Middle frontal gyrus (tissue), 1 donor: ENCODE results near the gene DNAI1.
A peak's percentile ranks its signal among the peaks of the same experiment; 100 is the strongest.

Experiments used
- DNase-seq: peaks from one replicate; pipeline ENCODE4 v3.0.0-alpha.2; 2015; ENCODE audit warnings: low spot score; ENCODE audit errors: extremely low spot score

Gene DNAI1

GRCh38 chr9:34490360-34490759, 31.8 kb downstream of the DNAI1 start:
- DNase-seq = no peak

- DNase-seq = no peak
Measured at GRCh38 chr9:34490760-34491159, 32.2 kb downstream of the DNAI1 start.

- DNase-seq = no peak
Measured at GRCh38 chr9:34491596-34491995, 33.0 kb downstream of the DNAI1 start.

- no peak for DNase-seq
Measured at GRCh38 chr9:34492051-34492450, 33.4 kb downstream of the DNAI1 start.

GRCh38 chr9:34493972-34494535, 35.4 kb downstream of the DNAI1 start:
- DNase-seq = no peak

GRCh38 chr9:34496149-34496712, 37.6 kb downstream of the DNAI1 start:
- no peak for DNase-seq

DNA sequence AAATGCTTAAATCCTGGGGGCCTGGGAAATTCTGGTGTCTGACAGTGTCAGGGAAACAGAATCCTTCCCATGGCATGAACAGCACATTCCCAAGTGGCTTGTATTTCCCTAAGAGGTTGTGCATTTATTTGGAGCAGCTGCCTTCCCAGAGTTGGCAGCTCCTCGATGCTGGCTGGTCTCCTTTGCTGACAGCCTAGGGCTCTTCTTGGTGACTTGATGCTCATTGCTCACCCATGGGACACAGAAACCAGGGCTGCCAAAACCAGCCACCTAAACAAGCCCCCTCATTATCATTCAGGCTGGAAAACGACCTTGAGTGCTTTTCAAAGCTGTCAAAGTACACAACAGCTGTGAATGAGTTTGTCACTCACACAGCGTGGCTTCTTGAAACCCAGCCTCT, 39.9 kb downstream of the DNAI1 start:
- no peak for DNase-seq

DNA sequence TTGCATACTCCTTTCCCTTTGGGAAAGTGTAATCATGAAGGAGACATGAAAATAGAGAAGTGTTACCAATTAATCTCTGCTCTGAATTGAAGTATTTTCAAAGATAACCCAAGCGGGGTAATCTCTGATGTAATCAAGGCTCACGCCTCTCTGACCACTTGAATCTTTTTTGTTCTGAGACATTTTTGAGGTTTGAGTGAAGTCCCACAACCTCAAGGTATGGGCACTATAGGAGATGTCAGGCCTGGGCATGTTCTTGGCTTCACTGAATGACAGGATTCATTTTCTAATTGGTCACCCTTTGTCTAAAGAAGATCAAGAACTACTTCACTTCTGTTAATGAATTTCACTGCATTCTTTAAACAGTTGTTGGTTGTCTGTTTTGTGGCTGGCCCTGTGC, 40.5 kb downstream of the DNAI1 start:
- DNase-seq = no peak

DNA sequence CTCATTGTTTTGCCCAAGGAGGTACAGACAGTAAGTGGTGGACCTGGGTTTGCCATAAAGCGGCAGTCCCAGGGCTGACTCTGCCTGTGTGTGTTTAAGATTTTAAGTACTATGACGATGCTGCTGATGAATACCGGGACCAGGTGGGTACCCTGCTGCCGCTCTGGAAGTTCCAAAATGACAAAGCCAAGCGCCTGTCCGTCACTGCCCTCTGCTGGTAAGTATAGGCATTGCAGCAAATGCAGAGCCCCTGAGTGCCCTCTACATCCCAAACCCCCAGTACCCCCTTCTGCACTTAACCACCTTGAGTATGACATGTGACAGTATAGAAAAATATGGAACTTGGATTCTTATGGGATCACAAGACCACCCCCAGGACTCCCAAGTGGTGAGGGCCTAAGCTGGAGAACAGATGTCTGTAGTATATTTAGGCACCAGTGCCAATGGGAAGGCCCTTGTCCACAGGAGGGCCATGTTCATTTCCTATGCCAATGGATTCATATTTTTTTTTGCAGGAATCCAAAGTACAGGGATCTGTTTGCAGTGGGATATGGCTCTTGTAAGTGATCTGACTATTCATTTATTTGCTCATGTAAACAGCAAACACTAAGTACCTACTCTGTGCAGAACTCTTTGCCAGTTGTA, 42.1 kb downstream of the DNAI1 start:
- peak; percentile 47 for DNase-seq

DNA sequence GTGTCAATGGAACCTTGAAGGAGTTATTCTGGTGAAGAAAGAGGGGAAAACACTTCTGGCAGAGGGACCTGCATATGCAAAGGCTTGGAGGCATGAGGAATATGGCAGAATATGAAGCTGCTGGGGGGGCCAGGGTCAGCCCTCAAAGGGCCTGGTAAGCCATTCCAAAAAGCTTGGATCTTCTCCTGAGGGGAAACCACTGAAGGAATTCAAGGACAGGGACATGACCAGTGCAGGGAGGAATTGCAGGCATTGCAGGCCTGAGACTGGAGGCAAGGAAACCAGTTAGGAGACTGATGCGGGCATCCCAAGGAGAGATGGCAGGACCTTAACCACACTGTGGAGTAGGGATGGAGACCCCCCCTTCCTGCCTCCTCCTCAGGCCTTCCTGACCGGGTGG, 42.8 kb downstream of the DNAI1 start:
- no peak for DNase-seq

- DNase-seq = peak; percentile 86
Measured at GRCh38 chr9:34501889-34502425, 43.4 kb downstream of the DNAI1 start.

DNA sequence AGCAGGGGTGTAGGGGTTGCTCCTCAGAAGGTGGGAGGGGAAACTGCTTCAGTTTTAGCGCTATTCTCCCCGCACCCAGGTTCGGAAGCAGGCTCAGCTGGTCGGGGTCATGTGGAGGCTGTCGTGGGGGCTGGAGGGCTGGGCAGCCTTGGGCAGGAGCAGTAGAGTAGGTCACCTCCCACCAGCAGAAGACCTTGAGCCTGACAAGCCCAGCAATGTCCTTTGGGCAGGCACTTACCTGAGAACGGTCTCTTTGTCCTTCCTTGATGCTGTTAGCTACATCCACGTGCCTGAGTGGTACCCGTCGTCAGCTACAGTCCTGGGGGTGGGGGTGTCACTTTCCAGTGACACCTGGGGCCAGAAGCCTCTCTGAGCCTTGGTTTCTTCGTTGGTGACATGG, 43.9 kb downstream of the DNAI1 start:
- no peak for DNase-seq

GRCh38 chr9:34502891-34503290, 44.3 kb downstream of the DNAI1 start:
- DNase-seq = no peak

DNA sequence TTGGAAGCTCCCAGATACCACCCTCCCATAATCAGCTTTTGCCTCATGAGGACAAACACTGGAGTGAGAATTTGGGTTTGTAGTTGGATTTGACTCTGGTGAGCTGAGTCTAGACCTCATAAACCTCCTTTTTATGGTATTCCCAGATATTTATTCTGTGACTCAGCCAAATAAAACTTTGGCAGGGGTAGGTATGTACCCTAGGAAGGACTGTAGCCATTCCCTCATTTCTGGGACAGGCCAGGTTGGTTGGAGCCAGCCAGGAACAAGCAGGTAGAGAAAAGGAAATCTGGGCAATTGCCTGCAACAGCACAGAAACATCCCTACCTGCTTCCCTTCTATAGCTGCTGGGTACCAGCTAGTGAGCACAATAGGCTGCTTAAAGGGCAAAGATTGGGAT, 44.8 kb downstream of the DNAI1 start:
- DNase-seq = no peak

GRCh38 chr9:34505370-34506120, 46.9 kb downstream of the DNAI1 start:
- no peak for DNase-seq

- DNase-seq = no peak
Measured at GRCh38 chr9:34506623-34507022, 48.0 kb downstream of the DNAI1 start.

DNA sequence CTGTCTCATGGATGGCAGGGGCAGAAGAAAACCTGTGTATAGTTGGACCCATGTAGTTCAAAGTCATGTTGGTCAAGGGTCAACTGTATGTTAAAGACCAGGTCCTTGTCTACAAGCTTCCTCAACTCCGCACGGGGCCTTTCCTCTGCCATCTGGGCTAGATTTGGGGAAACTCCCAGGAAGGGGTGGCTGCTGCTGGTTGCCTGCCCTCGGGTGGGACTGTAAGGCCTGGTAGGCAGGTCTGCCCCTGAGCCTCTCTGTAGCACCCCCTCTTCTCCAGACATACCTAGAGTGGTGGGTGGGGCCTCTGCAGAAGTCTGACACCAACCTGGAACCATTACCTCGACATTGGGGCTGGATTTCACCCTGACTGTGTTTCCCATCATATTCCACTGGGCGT, 49.0 kb downstream of the DNAI1 start:
- no peak for DNase-seq

- no peak for DNase-seq
Measured at GRCh38 chr9:34507966-34508365, 49.4 kb downstream of the DNAI1 start.

GRCh38 chr9:34508463-34508862, 49.9 kb downstream of the DNAI1 start:
- no peak for DNase-seq

DNA sequence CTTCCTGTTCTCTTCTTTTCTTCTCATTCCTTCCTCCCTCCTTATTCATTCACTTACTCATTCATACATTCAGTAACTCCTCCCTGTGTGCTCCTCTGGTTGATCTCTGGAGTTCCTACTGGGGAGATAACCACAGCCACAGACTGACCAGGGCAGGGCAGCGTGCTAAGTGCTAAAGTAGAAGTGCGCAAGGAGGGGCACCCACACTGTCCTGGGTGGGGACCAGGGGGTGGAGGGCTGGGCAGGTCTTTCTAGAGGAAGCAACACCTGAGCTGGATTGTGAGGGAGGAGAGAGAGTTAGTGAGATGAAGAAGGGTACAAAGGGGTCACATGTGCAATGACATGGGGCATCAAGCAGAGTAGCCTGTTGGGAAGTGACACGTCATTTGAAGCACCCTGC, 50.3 kb downstream of the DNAI1 start:
- DNase-seq = no peak

GRCh38 chr9:34510497-34511468, 52.2 kb downstream of the DNAI1 start:
- DNase-seq = no peak
